Stimulated activated memory B cell treated with anti-CD40 and anti-IgM and Interleukin-4, amounts not matched to agents 10 μg/mL and 1 μg/mL and 100 μg/mL, for 72 hours (primary cell): Measurements from ENCODE around the gene CLEC4C.

Experiments
- ATAC-seq: fragments of 150-1000 bp; cut with Tn5 transposase; 2 replicates; pipeline ENCODE4 v1.10.0; 2021
- H3K27ac Mint-ChIP-seq: one replicate; pipeline ENCODE4 v1.8.0; 2022; ENCODE audit warnings: mild to moderate bottlenecking, mixed read lengths
- H3K27me3 Mint-ChIP-seq: one replicate; pipeline ENCODE4 v1.8.0; 2022; ENCODE audit warnings: mixed read lengths
- H3K36me3 Mint-ChIP-seq: one replicate; pipeline ENCODE4 v1.8.0; 2022; ENCODE audit warnings: mixed read lengths
- H3K4me1 Mint-ChIP-seq: one replicate; pipeline ENCODE4 v1.8.0; 2022; ENCODE audit warnings: mixed read lengths
- H3K4me3 Mint-ChIP-seq: one replicate; pipeline ENCODE4 v1.8.0; 2022; ENCODE audit warnings: mild to moderate bottlenecking, moderate library complexity, mixed read lengths
- H3K9me3 Mint-ChIP-seq: one replicate; pipeline ENCODE4 v1.8.0; 2022; ENCODE audit warnings: mixed read lengths

The CLEC4C gene

DNA sequence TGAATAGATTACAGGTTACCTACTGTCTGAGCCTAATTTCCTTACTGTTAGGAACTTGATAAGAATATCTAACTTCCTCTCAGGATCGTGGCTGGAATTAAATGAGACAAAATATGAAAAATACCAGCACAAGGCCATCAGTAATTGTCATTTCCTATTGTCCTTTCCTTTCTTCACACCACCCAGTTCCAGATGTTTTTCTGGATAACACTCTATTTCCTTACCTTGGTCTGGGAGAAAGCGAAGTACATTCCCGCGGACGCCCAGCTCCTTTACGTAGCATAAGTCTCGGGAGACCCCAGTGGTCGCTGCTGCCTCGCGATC, 52.0 kb downstream of the CLEC4C start:
- no peak for ATAC-seq
- Mint-ChIP-seq H3K27ac (no peak overlapping the region), H3K4me3 (no peak overlapping the region), H3K4me1 (peaks cover 8% of the 10 kb centered on the region), H3K36me3 (no peaks in the 10 kb centered on the region), H3K9me3 (no peaks in the 10 kb centered on the region), H3K27me3 (peaks cover 21% of the 10 kb centered on the region)

DNA sequence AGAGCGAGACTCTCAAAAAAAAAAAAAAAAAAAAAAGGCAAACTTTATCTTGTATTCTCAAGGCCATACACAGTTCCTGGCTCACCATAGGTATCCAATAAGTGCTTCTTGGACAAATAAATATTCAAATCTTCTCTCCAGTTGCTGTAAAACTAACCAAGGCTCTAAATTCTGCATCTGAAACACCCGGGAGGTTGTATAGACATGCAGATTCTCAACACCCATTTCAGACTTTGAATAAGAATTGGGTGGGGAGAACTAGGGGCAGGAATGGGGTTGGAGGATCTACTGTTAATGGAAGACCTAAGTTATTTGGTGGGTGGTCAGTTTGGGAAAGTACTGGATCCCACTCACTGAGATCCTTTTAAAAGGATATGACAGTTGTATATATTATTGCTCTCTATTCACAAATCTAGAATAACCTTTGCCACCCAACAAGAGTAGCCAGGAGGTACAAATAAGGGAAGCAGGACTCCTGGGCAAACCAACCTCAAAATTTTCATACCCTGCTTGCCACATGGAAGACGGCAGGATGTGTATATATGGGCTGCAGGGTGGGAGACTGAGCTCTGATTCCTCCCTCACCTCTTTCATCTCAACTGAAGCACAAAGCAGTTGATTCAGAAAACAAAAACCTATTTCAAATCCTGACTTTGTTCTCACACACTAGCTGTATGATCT, 52.5 kb downstream of the CLEC4C start:
- Mint-ChIP-seq H3K4me3 (no peak overlapping the region), H3K9me3 (no peaks in the 10 kb centered on the region), H3K27ac (no peak overlapping the region), H3K4me1 (peaks cover 8% of the 10 kb centered on the region), H3K36me3 (no peaks in the 10 kb centered on the region), H3K27me3 (peaks cover 21% of the 10 kb centered on the region)
- ATAC-seq: no peak

DNA sequence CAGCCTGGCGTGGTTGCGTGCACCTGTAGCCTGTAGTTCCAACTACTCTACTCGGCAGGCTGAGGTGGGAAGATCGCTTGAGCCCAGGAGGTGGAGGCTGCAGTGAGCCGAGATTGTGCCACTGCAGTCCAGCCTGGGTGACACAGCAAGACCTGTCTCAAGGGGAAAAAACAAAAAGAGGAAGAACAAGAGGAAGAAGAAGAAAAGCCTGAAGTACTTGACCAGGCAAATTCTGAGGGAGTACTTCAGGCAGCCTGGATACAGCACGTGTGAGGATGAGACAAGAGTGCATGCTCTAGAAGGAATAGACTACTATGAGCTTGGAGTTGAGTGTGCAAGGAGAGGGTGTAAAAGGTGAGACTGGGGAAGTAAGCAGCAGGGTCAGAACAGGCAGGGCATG, 53.4 kb downstream of the CLEC4C start:
- no peaks in the 10 kb centered on the region for H3K9me3 Mint-ChIP-seq
- no peaks in the 10 kb centered on the region for H3K36me3 Mint-ChIP-seq
- no peak overlapping the region for H3K27ac Mint-ChIP-seq
- H3K27me3 Mint-ChIP-seq: peaks cover 21% of the 10 kb centered on the region
- H3K4me3 Mint-ChIP-seq: no peak overlapping the region
- peaks cover 8% of the 10 kb centered on the region for H3K4me1 Mint-ChIP-seq
- no peak for ATAC-seq

DNA sequence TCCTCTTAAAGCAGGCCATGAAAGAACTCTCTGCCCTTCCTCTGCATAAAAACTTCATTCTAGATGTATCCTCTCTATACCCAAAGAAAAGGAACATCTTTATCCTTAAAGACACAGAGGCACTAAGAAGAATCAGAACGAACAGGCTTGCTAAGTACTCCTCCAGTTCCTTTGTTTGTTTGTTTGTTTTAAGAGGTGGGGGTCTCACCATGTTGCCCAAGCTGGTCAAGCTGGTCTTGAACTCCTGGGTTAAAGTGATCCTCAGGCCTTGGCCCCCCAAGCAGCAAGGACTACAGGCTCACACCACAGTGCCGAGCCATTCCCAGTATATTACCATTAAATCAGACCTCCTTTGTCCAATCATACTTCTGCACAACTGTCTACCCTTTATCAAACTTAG, 65.6 kb downstream of the CLEC4C start:
- H3K36me3 Mint-ChIP-seq: no peaks in the 10 kb centered on the region
- H3K4me3 Mint-ChIP-seq: no peak overlapping the region
- peaks cover 9% of the 10 kb centered on the region for H3K27me3 Mint-ChIP-seq
- H3K27ac Mint-ChIP-seq: no peak overlapping the region
- no peaks in the 10 kb centered on the region for H3K9me3 Mint-ChIP-seq
- peaks cover 13% of the 10 kb centered on the region for H3K4me1 Mint-ChIP-seq
- ATAC-seq: no peak
